ENCODE data around the gene LYPD6.

LYPD6 gene

GRCh38 chr2:149331023-149331400 is 625 bp downstream of the LYPD6 start:
- TF ChIP-seq CEBPB (IDR thresholded peaks at IDR 0.05) (no peak), TEAD4 (IDR thresholded peaks at IDR 0.05) (no peak)

DNA sequence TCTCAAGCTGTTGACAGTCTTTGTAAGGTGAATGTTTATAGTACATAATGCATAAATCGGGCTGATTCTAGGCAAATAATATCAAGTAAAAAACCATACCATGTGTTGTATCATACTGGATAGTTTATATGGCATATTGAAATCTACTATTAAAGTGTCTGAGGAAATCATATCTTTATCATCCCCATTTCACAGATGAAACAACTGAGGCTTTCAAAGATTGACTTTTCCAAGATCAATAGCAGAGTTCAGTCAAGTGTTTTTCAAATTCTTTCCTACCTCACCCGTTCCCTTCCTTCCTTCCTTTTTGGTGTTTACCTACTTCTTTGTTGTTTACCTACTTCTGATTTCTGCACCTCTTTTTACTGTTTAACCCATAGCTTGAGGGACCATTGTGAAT is 2.0 kb downstream of the LYPD6 start:
- no peak for TF ChIP-seq CEBPB (IDR thresholded peaks at IDR 0.05)
- no peak for TF ChIP-seq ZBTB7A (IDR thresholded peaks at IDR 0.05; ENCODE audit: low read depth)
- TF ChIP-seq USF1 (IDR thresholded peaks at IDR 0.05) = no peak
- no peak for TF ChIP-seq TAF1 (IDR thresholded peaks at IDR 0.05; ENCODE audit: low read depth)
- no peak for TF ChIP-seq EP300 (IDR thresholded peaks at IDR 0.05; ENCODE audit: borderline replicate concordance)
- TF ChIP-seq TCF12 (IDR thresholded peaks at IDR 0.05; ENCODE audit: low read depth) = no peak
- TF ChIP-seq RAD21 (IDR thresholded peaks at IDR 0.05; ENCODE audit: low read depth) = no peak
- no peak for TF ChIP-seq NFIC (IDR thresholded peaks at IDR 0.05)
- TF ChIP-seq YY1 (IDR thresholded peaks at IDR 0.05; ENCODE audit: low read depth) = no peak
- TF ChIP-seq CREB1 (IDR thresholded peaks at IDR 0.05; ENCODE audit: low read depth) = no peak
- TF ChIP-seq TEAD4 (IDR thresholded peaks at IDR 0.05) = no peak
- no peak for TF ChIP-seq FOXM1 (IDR thresholded peaks at IDR 0.05; ENCODE audit: borderline replicate concordance, low read depth)

GRCh38 chr2:149333636-149334035 is 3.2 kb downstream of the LYPD6 start:
- TF ChIP-seq CREB1 (IDR thresholded peaks at IDR 0.05; ENCODE audit: low read depth) (no peak), TAF1 (IDR thresholded peaks at IDR 0.05; ENCODE audit: low read depth) (no peak)

GRCh38 chr2:149334156-149334555 is 3.8 kb downstream of the LYPD6 start:
- TF ChIP-seq RAD21 (IDR thresholded peaks at IDR 0.05; ENCODE audit: low read depth) = no peak
- TF ChIP-seq NFIC (IDR thresholded peaks at IDR 0.05) = no peak
- TF ChIP-seq YY1 (IDR thresholded peaks at IDR 0.05; ENCODE audit: low read depth) = no peak
- no peak for TF ChIP-seq CREB1 (IDR thresholded peaks at IDR 0.05; ENCODE audit: low read depth)
- no peak for TF ChIP-seq FOXM1 (IDR thresholded peaks at IDR 0.05; ENCODE audit: borderline replicate concordance, low read depth)
- TF ChIP-seq TCF12 (IDR thresholded peaks at IDR 0.05; ENCODE audit: low read depth) = no peak
- TF ChIP-seq, protein P1, sequence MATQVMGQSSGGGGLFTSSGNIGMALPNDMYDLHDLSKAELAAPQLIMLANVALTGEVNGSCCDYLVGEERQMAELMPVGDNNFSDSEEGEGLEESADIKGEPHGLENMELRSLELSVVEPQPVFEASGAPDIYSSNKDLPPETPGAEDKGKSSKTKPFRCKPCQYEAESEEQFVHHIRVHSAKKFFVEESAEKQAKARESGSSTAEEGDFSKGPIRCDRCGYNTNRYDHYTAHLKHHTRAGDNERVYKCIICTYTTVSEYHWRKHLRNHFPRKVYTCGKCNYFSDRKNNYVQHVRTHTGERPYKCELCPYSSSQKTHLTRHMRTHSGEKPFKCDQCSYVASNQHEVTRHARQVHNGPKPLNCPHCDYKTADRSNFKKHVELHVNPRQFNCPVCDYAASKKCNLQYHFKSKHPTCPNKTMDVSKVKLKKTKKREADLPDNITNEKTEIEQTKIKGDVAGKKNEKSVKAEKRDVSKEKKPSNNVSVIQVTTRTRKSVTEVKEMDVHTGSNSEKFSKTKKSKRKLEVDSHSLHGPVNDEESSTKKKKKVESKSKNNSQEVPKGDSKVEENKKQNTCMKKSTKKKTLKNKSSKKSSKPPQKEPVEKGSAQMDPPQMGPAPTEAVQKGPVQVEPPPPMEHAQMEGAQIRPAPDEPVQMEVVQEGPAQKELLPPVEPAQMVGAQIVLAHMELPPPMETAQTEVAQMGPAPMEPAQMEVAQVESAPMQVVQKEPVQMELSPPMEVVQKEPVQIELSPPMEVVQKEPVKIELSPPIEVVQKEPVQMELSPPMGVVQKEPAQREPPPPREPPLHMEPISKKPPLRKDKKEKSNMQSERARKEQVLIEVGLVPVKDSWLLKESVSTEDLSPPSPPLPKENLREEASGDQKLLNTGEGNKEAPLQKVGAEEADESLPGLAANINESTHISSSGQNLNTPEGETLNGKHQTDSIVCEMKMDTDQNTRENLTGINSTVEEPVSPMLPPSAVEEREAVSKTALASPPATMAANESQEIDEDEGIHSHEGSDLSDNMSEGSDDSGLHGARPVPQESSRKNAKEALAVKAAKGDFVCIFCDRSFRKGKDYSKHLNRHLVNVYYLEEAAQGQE (IDR thresholded peaks at IDR 0.05; ENCODE audit: low read depth) = no peak
- no peak for TF ChIP-seq ZBTB7A (IDR thresholded peaks at IDR 0.05; ENCODE audit: low read depth)
- TF ChIP-seq EP300 (IDR thresholded peaks at IDR 0.05; ENCODE audit: borderline replicate concordance) = no peak
- TF ChIP-seq TEAD4 (IDR thresholded peaks at IDR 0.05) = no peak
- no peak for TF ChIP-seq MAX (IDR thresholded peaks at IDR 0.05)

GRCh38 chr2:149339324-149339723 is 8.9 kb downstream of the LYPD6 start:
- TF ChIP-seq USF1 (IDR thresholded peaks at IDR 0.05) (no peak), TEAD4 (IDR thresholded peaks at IDR 0.05) (no peak), FOXM1 (IDR thresholded peaks at IDR 0.05; ENCODE audit: borderline replicate concordance, low read depth) (no peak), MAX (IDR thresholded peaks at IDR 0.05) (no peak), EGR1 (IDR thresholded peaks at IDR 0.05) (no peak), CREB1 (IDR thresholded peaks at IDR 0.05; ENCODE audit: low read depth) (no peak), YY1 (IDR thresholded peaks at IDR 0.05; ENCODE audit: low read depth) (no peak), EP300 (IDR thresholded peaks at IDR 0.05; ENCODE audit: borderline replicate concordance) (no peak), NFIC (IDR thresholded peaks at IDR 0.05) (no peak), RAD21 (IDR thresholded peaks at IDR 0.05; ENCODE audit: low read depth) (no peak)

DNA sequence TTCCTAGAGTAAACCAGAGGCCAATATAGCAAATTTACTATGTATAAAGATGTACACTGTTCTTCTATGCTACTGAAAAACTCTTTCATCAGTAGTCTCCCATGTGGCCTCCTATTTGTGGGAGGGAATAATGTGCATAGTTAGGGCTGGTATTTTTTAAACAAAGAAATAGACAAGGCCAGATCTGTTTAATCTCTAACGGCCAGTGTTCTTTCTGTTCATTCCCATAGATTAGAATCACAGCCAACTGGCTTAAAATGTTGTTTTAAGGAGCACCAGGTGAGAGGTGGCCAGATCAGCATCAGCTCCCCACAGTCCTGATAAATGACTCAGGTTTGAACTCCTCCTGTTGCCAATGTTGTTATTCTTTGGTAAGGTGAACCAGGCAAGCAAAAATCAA is 12.1 kb downstream of the LYPD6 start:
- TF ChIP-seq TAF1 (IDR thresholded peaks at IDR 0.05; ENCODE audit: low read depth) (no peak), CEBPB (IDR thresholded peaks at IDR 0.05) (no peak), CREB1 (IDR thresholded peaks at IDR 0.05; ENCODE audit: low read depth) (no peak), YY1 (IDR thresholded peaks at IDR 0.05; ENCODE audit: low read depth) (no peak), USF1 (IDR thresholded peaks at IDR 0.05) (no peak), RAD21 (IDR thresholded peaks at IDR 0.05; ENCODE audit: low read depth) (no peak), ZBTB7A (IDR thresholded peaks at IDR 0.05; ENCODE audit: low read depth) (no peak)
- TF ChIP-seq, protein P1 (IDR thresholded peaks at IDR 0.05; ENCODE audit: low read depth) = no peak

All from Ishikawa (cell line).